Peyer's patch (tissue), 4 donors: ENCODE measurements around the gene CERK. TPM values are rescaled to one million over a fixed set of nuclear protein-coding genes. Genes with fewer than 3 reads are reported as not detected.

Source experiments
- DNase-seq, 3 donors: peaks; one replicate each; pipeline ENCODE4 v3.0.0-alpha.2; 2017 to 2019
- H3K27ac ChIP-seq, 4 donors: fragments of 200-600 bp; sonication (generic); one replicate each; pipeline ENCODE4 v1.5.1; 2016 to 2019
- H3K27me3 ChIP-seq, 2 donors: fragments of 200-600 bp; sonication (generic); one replicate each; pipeline ENCODE4 v1.5.1; 2019
- H3K36me3 ChIP-seq, 3 donors: fragments of 200-600 bp; sonication (generic); one replicate each; pipeline ENCODE4 v1.5.1; 2016 to 2019
- H3K4me1 ChIP-seq, 4 donors: fragments of 200-600 bp; sonication (generic); one replicate each; pipeline ENCODE4 v1.5.1; 2016 to 2019
- H3K4me3 ChIP-seq, 4 donors: fragments of 200-600 bp; sonication (generic); 1 replicate in 3 of 4; 2 replicates in 1 of 4; pipeline ENCODE4 v1.5.1; 2016 to 2019; ENCODE audit warnings: mild to moderate bottlenecking in 1 of 4
- H3K9me3 ChIP-seq, 4 donors: fragments of 200-600 bp; sonication (generic); one replicate each; pipeline ENCODE4 v1.5.1; 2016 to 2019; ENCODE audit warnings: mild to moderate bottlenecking in 1 of 4
- CTCF ChIP-seq, 6 experiments: fragments of 450-650 bp in 4 of 6; fragments of 200-600 bp in 2 of 6; sonication (generic) in 1 of 6; IDR thresholded peaks; one replicate each; pipeline ENCODE4 v1.5.1; 2017 to 2019; ENCODE audit warnings: antibody characterized with exemption in 6 of 6, mild to moderate bottlenecking in 3 of 6, moderate library complexity in 1 of 6
- POLR2A ChIP-seq, 2 donors: fragments of 450-650 bp; IDR thresholded peaks; one replicate each; pipeline ENCODE4 v1.5.1; 2017; ENCODE audit warnings: antibody characterized with exemption in 2 of 2, mild to moderate bottlenecking in 2 of 2, moderate library complexity in 2 of 2
- total RNA-seq, 4 donors: library from RNA; depleted of rRNA; stranded (reverse); fragments of >200 nt; gene quantifications; one replicate each; pipeline ENCODE4 v1.1.0, GENCODE V29; 2016

The CERK gene
- total RNA-seq, 4 donors from 2014 or later = 89.1 to 131 (median 94.7) TPM

GRCh38 chr22:46762238-46763050 is 24.4 kb upstream of the CERK start, which contains the start of gene TBC1D22A:
TBC1D22A (plus strand) TSS chr22:46762650; CDS start chr22:46762787, 137 bp downstream.
- Histone ChIP-seq H3K4me3 (peak within 1 kb of the TSS; percentile 78 to 98 (median 92)), H3K27ac (peak within 1 kb of the TSS; percentile 94 to 99 (median 95)), H3K27me3 (no peaks in the 10 kb centered on the region), H3K9me3 (no peaks in the 10 kb centered on the region), H3K36me3 (peaks cover 0 to 6% (median 0%) of the 10 kb centered on the region in 3 donors), H3K4me1 (peaks cover 0 to 50% (median 8%) of the 10 kb centered on the region in 4 donors)
- TF ChIP-seq CTCF (IDR thresholded peaks at IDR 0.05) (peak in 4 of 6 experiments; percentile 15 to 41 (median 30)), POLR2A (IDR thresholded peaks at IDR 0.05) (peak; percentile 98 to 99)
- peak; percentile 94 to 98 (median 96) for DNase-seq

- no peaks in the 10 kb centered on the region for H3K9me3 ChIP-seq
- TF ChIP-seq POLR2A (IDR thresholded peaks at IDR 0.05) = no peak
- TF ChIP-seq CTCF (IDR thresholded peaks at IDR 0.05) = no peak
- H3K4me1 ChIP-seq = peaks cover 0 to 48% (median 8%) of the 10 kb centered on the region in 4 donors
- no peaks in the 10 kb centered on the region for H3K27me3 ChIP-seq
- peak overlapping the region; percentile 78 to 98 (median 92) for H3K4me3 ChIP-seq
- H3K36me3 ChIP-seq = peaks cover 0 to 5% (median 0%) of the 10 kb centered on the region in 3 donors
- DNase-seq = no peak
- peak overlapping the region; percentile 94 to 99 (median 95) for H3K27ac ChIP-seq
Measured at GRCh38 chr22:46761539-46762237, 23.6 kb upstream of the CERK start.

- no peaks in the 10 kb centered on the region for H3K27me3 ChIP-seq
- no peak for TF ChIP-seq POLR2A (IDR thresholded peaks at IDR 0.05)
- no peak for TF ChIP-seq CTCF (IDR thresholded peaks at IDR 0.05)
- peaks cover 0 to 48% (median 8%) of the 10 kb centered on the region in 4 donors for H3K4me1 ChIP-seq
- no peak for DNase-seq
- H3K9me3 ChIP-seq = peaks cover 0 to 4% (median under 1%) of the 10 kb centered on the region in 4 donors
- no peaks in the 10 kb centered on the region for H3K36me3 ChIP-seq
- no peak overlapping the region for H3K4me3 ChIP-seq
- H3K27ac ChIP-seq = no peak overlapping the region
Measured at GRCh38 chr22:46761017-46761416, 23.0 kb upstream of the CERK start.

- peak overlapping the region in 3 of 4 donors; percentile 30 to 75 (median 66) for H3K27ac ChIP-seq
- peak overlapping the region in 1 of 4 donors; percentile 1 for H3K4me3 ChIP-seq
- peaks cover 0 to 4% (median 2%) of the 10 kb centered on the region in 4 donors for H3K9me3 ChIP-seq
- no peaks in the 10 kb centered on the region for H3K36me3 ChIP-seq
- DNase-seq = peak; percentile 55 to 90 (median 63)
- peaks cover 0 to 46% (median 10%) of the 10 kb centered on the region in 4 donors for H3K4me1 ChIP-seq
- TF ChIP-seq POLR2A (IDR thresholded peaks at IDR 0.05) (peak in 1 of 2 donors; percentile 8), CTCF (IDR thresholded peaks at IDR 0.05) (peak; percentile 46 to 93 (median 80))
- no peaks in the 10 kb centered on the region for H3K27me3 ChIP-seq
Measured at GRCh38 chr22:46758867-46759290, 20.8 kb upstream of the CERK start.

- H3K4me3 ChIP-seq = no peak overlapping the region
- peaks cover 0 to 47% (median 10%) of the 10 kb centered on the region in 4 donors for H3K4me1 ChIP-seq
- no peaks in the 10 kb centered on the region for H3K27me3 ChIP-seq
- H3K27ac ChIP-seq = peak overlapping the region in 3 of 4 donors; percentile 14 to 75 (median 66)
- TF ChIP-seq POLR2A (IDR thresholded peaks at IDR 0.05) = no peak
- peaks cover 0 to 4% (median 2%) of the 10 kb centered on the region in 4 donors for H3K9me3 ChIP-seq
- DNase-seq = peak in 1 of 3 donors; percentile 7
- no peaks in the 10 kb centered on the region for H3K36me3 ChIP-seq
Measured at GRCh38 chr22:46758121-46758520, 20.1 kb upstream of the CERK start.
